ENCODE data around the gene ARFRP1. TPM values are rescaled to one million over a fixed set of nuclear protein-coding genes. Genes with fewer than 3 reads are reported as not detected.
A peak's percentile ranks its signal among the peaks of the same experiment; 100 is the strongest.

Gene ARFRP1
- total and polyA plus RNA-seq, 2 of the 13 experiments (the other 11 are each of a cell fraction or from before 2014, with no cell fraction given): 32.0 to 51.1 TPM

GRCh38 chr20:63708301-63709148, 749 bp upstream of the ARFRP1 start (continued):
- TF ChIP-seq FOXO4 (CRISPR knock-in tag; conservative IDR thresholded peaks at IDR 0.05) (peak; percentile 51; the same call in 1 of the 2 replicates), ZNF331 (CRISPR knock-in tag; IDR thresholded peaks at IDR 0.05) (no peak), ZNF839 (CRISPR knock-in tag; IDR thresholded peaks at IDR 0.05; ENCODE audit: borderline replicate concordance) (no peak), GPBP1L1 (CRISPR knock-in tag; IDR thresholded peaks at IDR 0.05) (no peak), SRSF1 (optimal IDR thresholded peaks at IDR 0.05; ENCODE audit: low read depth, low read length) (peak; percentile 61), STAT6 (CRISPR knock-in tag; IDR thresholded peaks at IDR 0.05; ENCODE audit: borderline replicate concordance) (no peak), ZNF891 (CRISPR knock-in tag; IDR thresholded peaks at IDR 0.05) (peak; percentile 30; the same call in 1 of the 2 replicates), CCDC6 (CRISPR knock-in tag; IDR thresholded peaks at IDR 0.05) (no peak), ZBTB49 (CRISPR knock-in tag; IDR thresholded peaks at IDR 0.05; ENCODE audit: borderline replicate concordance) (no peak), KLF6 (CRISPR knock-in tag; IDR thresholded peaks at IDR 0.05) (no peak), ZFYVE20 (CRISPR knock-in tag; IDR thresholded peaks at IDR 0.05; ENCODE audit: borderline replicate concordance, low read depth) (no peak), KAT7 (CRISPR knock-in tag; IDR thresholded peaks at IDR 0.05; ENCODE audit: borderline replicate concordance) (no peak), HES4 (CRISPR knock-in tag; IDR thresholded peaks at IDR 0.05; ENCODE audit: borderline replicate concordance) (peak; percentile 58; the same call in 1 of the 2 replicates), ZFAT (CRISPR knock-in tag; conservative IDR thresholded peaks at IDR 0.05) (no peak), ZNF841 (CRISPR knock-in tag; IDR thresholded peaks at IDR 0.05; ENCODE audit: borderline replicate concordance) (no peak), TRAFD1 (CRISPR knock-in tag; IDR thresholded peaks at IDR 0.05; ENCODE audit: borderline replicate concordance) (peak; percentile 92; the same call in 1 of the 2 replicates), HOXD1 (CRISPR knock-in tag; IDR thresholded peaks at IDR 0.05) (0 out of 2 replicates have a peak, but pooled peaks have one; percentile 60), ZNF607 (CRISPR knock-in tag; IDR thresholded peaks at IDR 0.05; ENCODE audit: borderline replicate concordance) (no peak), ZBTB42 (CRISPR knock-in tag; IDR thresholded peaks at IDR 0.05) (no peak)
